Upper lobe of left lung (tissue), 4 donors: ENCODE measurements around the gene SLC25A47.

ENCODE experiments used
- CTCF ChIP-seq, 6 experiments: fragments of 450-650 bp in 4 of 6; fragments of 200-600 bp in 2 of 6; sonication (generic) in 2 of 6; IDR thresholded peaks; one replicate each; pipeline ENCODE4 v1.5.1; 2016 to 2019; ENCODE audit warnings: antibody characterized with exemption in 6 of 6
- POLR2A ChIP-seq, 4 donors: fragments of 450-650 bp; IDR thresholded peaks; one replicate each; pipeline ENCODE4 v1.5.1; 2016 to 2017; ENCODE audit warnings: antibody characterized with exemption in 4 of 4, mild to moderate bottlenecking in 2 of 4

DNA sequence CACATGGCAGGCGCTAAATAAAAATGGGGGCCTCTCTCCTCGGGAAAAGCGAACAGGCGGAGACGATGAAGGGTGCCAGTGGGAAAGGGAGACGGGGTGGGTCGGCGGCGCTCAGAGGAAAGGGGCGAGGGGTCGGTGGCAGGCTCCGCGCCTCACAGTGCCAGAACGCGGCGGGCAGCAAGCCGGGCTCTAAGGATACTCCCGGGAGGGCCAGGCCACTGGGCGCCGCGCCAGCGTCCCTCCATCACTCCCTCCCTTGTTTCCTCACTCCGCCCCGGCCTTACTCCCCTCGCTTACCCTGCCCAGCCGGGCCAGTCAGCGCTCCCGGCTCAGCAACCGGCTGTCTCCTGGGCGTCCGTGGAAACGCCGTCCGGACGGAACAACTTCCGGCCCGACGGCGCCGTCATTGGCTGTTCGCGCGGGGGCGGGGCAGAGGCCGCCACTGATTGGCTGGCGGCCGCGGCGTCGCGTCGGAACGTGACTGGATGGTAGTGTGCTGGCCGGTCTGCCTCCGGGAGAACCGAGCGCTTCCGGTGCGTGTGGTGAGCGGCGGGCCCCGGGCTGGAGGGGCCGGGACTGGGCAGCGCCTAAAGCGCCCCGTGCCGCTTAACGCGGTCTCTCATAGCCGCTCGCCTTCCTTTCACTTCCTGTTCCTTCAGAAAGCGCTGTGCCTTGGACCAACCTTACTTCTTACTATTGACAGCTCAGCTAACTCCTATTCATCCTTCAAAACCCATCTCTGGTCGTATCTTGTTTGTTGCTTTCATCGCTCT is 53.0 kb downstream of the SLC25A47 start, which contains the start of gene WDR25:
- TF ChIP-seq CTCF (IDR thresholded peaks at IDR 0.05): peak in 2 of 6 experiments; percentile 13 to 16
- peak in 3 of 4 donors; percentile 56 to 90 (median 59) for TF ChIP-seq POLR2A (IDR thresholded peaks at IDR 0.05)
